Kidney epithelial cell (primary cell): ENCODE results near the gene ATG16L2. TPM values are rescaled to one million over a fixed set of nuclear protein-coding genes. Genes with fewer than 3 reads are reported as not detected.

Source experiments
- DNase-seq: peaks from one replicate; pipeline ENCODE4 v3.0.0-alpha.2; 2010; ENCODE audit warnings: low read depth
- H3K27me3 ChIP-seq: 2 replicates; pipeline ENCODE4 v1.6.0; 2011; ENCODE audit warnings: low read length; ENCODE audit not compliant: control insufficient read depth, insufficient read depth
- H3K36me3 ChIP-seq: 2 replicates; pipeline ENCODE4 v1.5.1; 2011; ENCODE audit warnings: low read length; ENCODE audit not compliant: control insufficient read depth, insufficient read depth
- H3K4me3 ChIP-seq: 2 replicates; pipeline ENCODE4 v1.5.1; 2011; ENCODE audit warnings: low read depth, mild to moderate bottlenecking, control low read depth, low read length
- CTCF ChIP-seq: IDR thresholded peaks from 2 replicates; pipeline ENCODE4 v1.5.1; 2011; ENCODE audit warnings: mild to moderate bottlenecking, moderate library complexity, low read length, control low read depth, inconsistent platforms; ENCODE audit not compliant: insufficient read depth, poor library complexity, severe bottlenecking
- total RNA-seq: library from RNA; depleted of rRNA; stranded (reverse); fragments of >200 nt; gene quantifications from 2 replicates; pipeline ENCODE4 v1.2.3, GENCODE V29; 2015

ATG16L2 gene
- total RNA-seq, 1 donor from 2014 or later = 12.8 TPM

GRCh38 chr11:72875736-72876135 lies 61.5 kb downstream of the ATG16L2 start:
- TF ChIP-seq CTCF = no peak
- no peaks in the 10 kb centered on the region for H3K27me3 ChIP-seq
- no peak for DNase-seq
- H3K36me3 ChIP-seq = no peaks in the 10 kb centered on the region
- H3K4me3 ChIP-seq = no peak overlapping the region

GRCh38 chr11:72876147-72876546 lies 61.9 kb downstream of the ATG16L2 start:
- no peak for TF ChIP-seq CTCF
- no peak for DNase-seq
- Histone ChIP-seq H3K4me3 (no peak overlapping the region), H3K36me3 (no peaks in the 10 kb centered on the region), H3K27me3 (no peaks in the 10 kb centered on the region)

Other genes starting within 250 kb of the ATG16L2 start
- gene PDE2A, start 140.0 kb upstream of the ATG16L2 start, total RNA-seq = 4.3 and 6.0 TPM in 2 replicates
- 92.3 and 97.1 TPM in 2 replicates for gene ARAP1, start 62.0 kb upstream of the ATG16L2 start, total RNA-seq
- 94.8 and 128 TPM in 2 replicates for gene STARD10, start 20.4 kb upstream of the ATG16L2 start, total RNA-seq